Neural cell (in vitro differentiated cells): ENCODE measurements around the gene HNRNPM. TPM values are rescaled to one million over a fixed set of nuclear protein-coding genes. Genes with fewer than 3 reads are reported as not detected.

Experiments
- H2AFZ ChIP-seq: fragments of 200-600, 300-800 bp; sonication (generic), shearing (Covaris generic); 2 replicates; pipeline ENCODE4 v1.6.0; 2014; ENCODE audit warnings: low read depth, mild to moderate bottlenecking, antibody characterized with exemption, low read length, moderate library complexity
- H3F3A ChIP-seq: fragments of 200-600 bp; shearing (Covaris generic); 2 replicates; pipeline ENCODE4 v1.6.1; 2016; ENCODE audit warnings: mild to moderate bottlenecking, moderate library complexity, mixed read lengths, antibody characterized with exemption, low read length; ENCODE audit not compliant: insufficient read depth, poor library complexity, severe bottlenecking
- H3K27ac ChIP-seq: fragments of 200-600, 300-800 bp; sonication (generic), shearing (Covaris generic); 2 replicates; pipeline ENCODE4 v1.5.1; 2014; ENCODE audit warnings: mild to moderate bottlenecking, low read length, moderate library complexity
- H3K27me3 ChIP-seq: fragments of 300-800, 200-600 bp; sonication (generic), shearing (Covaris generic); 2 replicates; pipeline ENCODE4 v1.6.0; 2014; ENCODE audit warnings: mild to moderate bottlenecking, low read depth, low read length, moderate library complexity; ENCODE audit not compliant: insufficient read depth
- H3K36me3 ChIP-seq: fragments of 300-800, 200-600 bp; sonication (generic), shearing (Covaris generic); 2 replicates; pipeline ENCODE4 v1.5.1; 2014; ENCODE audit warnings: mild to moderate bottlenecking, antibody characterized with exemption, low read length, moderate library complexity; ENCODE audit not compliant: insufficient read depth
- H3K4me2 ChIP-seq: fragments of 300-800, 200-600 bp; sonication (generic), shearing (Covaris generic); 2 replicates; pipeline ENCODE4 v1.6.0; 2014; ENCODE audit warnings: mild to moderate bottlenecking, low read length
- H3K4me3 ChIP-seq: fragments of 300-800, 200-600 bp; sonication (generic), shearing (Covaris generic); 2 replicates; pipeline ENCODE4 v1.5.1; 2014; ENCODE audit warnings: mild to moderate bottlenecking, low read length, moderate library complexity
- H3K79me2 ChIP-seq: fragments of 200-600 bp; shearing (Covaris generic); replicated peaks from 2 replicates; pipeline ENCODE4 v1.6.0; 2014; ENCODE audit warnings: mild to moderate bottlenecking, low read length, moderate library complexity; ENCODE audit not compliant: insufficient read depth
- H3K9ac ChIP-seq: fragments of 300-800, 200-600 bp; sonication (generic), shearing (Covaris generic); 2 replicates; pipeline ENCODE4 v1.6.1; 2016; ENCODE audit warnings: mild to moderate bottlenecking, low read length, mixed read lengths
- H3K9me2 ChIP-seq: fragments of 200-600 bp; shearing (Covaris generic); 2 replicates; pipeline ENCODE4 v1.6.1; 2016; ENCODE audit warnings: mild to moderate bottlenecking, low read length, mixed read lengths; ENCODE audit not compliant: insufficient read depth
- H3K9me3 ChIP-seq: fragments of 200-600, 300-800 bp; sonication (generic), shearing (Covaris generic); 2 replicates; pipeline ENCODE4 v1.6.1; 2016; ENCODE audit warnings: mild to moderate bottlenecking, mixed run types, low read length, moderate library complexity, mixed read lengths
- H4K20me1 ChIP-seq: fragments of 200-600 bp; shearing (Covaris generic); 2 replicates; pipeline ENCODE4 v1.6.1; 2016; ENCODE audit warnings: mild to moderate bottlenecking, mixed run types; ENCODE audit not compliant: insufficient read depth
- EP300 ChIP-seq: fragments of 450-650 bp; conservative IDR thresholded peaks from 2 replicates; pipeline ENCODE4 v1.6.1; 2014; ENCODE audit warnings: antibody characterized with exemption, mild to moderate bottlenecking, moderate library complexity; ENCODE audit not compliant: poor library complexity, severe bottlenecking
- EZH2 ChIP-seq: fragments of 200-600, 300-800 bp; shearing (Covaris generic), sonication (generic); IDR thresholded peaks from 2 replicates; pipeline ENCODE4 v1.6.1; 2014; ENCODE audit warnings: antibody characterized with exemption, low read length, borderline replicate concordance, mild to moderate bottlenecking; ENCODE audit not compliant: insufficient read depth, poor library complexity, severe bottlenecking
- MXI1 ChIP-seq: fragments of 450-650 bp; conservative IDR thresholded peaks from 2 replicates; pipeline ENCODE4 v1.6.1; 2014; ENCODE audit warnings: antibody characterized with exemption, mild to moderate bottlenecking; ENCODE audit not compliant: poor library complexity, severe bottlenecking
- POLR2AphosphoS5 ChIP-seq: IDR thresholded peaks from 2 replicates; pipeline ENCODE4 v1.6.1; 2012
- RAD21 ChIP-seq: fragments of 450-650 bp; conservative IDR thresholded peaks from 2 replicates; pipeline ENCODE4 v1.6.1; 2014; ENCODE audit warnings: antibody characterized with exemption, mild to moderate bottlenecking, moderate library complexity
- SMC3 ChIP-seq: fragments of 450-650 bp; conservative IDR thresholded peaks from 2 replicates; pipeline ENCODE4 v1.6.1; 2014; ENCODE audit warnings: antibody characterized with exemption, mild to moderate bottlenecking, moderate library complexity; ENCODE audit not compliant: poor library complexity
- TAF1 ChIP-seq: IDR thresholded peaks from 2 replicates; pipeline ENCODE4 v1.6.1; 2012; ENCODE audit warnings: low read depth
- polyA plus RNA-seq: library from polyadenylated mRNA; depleted of rRNA; stranded (reverse); fragments of >200 nt; gene quantifications from 2 replicates; pipeline ENCODE4 v1.2.3, GENCODE V29; 2014
- TF ChIP-seq, protein P1 (sequence below): fragments of 450-650 bp; IDR thresholded peaks from 2 replicates; pipeline ENCODE4 v1.5.1; 2014; ENCODE audit warnings: antibody characterized with exemption, mild to moderate bottlenecking, moderate library complexity; ENCODE audit not compliant: poor library complexity, severe bottlenecking
- TF ChIP-seq, protein P2 (sequence below): IDR thresholded peaks from 2 replicates; pipeline ENCODE4 v1.6.1; 2012; ENCODE audit warnings: borderline replicate concordance

Gene HNRNPM
- polyA plus RNA-seq, 1 donor from 2014 or later: 91.7 TPM

DNA sequence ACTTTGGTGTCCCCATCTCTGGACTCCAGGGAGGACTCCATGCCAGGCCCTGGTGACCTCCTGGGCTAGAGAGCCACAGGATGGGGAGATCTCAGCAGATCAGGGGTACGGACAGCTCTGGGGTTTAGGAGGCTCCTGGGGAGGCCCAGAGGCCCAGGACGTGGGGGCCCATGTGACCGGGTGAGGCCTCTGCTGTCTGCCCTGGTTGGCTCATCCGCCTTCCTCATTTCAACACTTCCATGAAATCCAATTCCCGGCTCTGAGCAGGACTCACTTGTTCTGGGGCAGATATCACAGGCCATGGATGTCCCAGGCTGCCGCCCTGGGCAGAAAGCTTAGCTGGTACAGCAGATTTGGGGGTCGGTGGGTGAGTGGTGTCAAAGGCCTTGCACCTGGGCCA, 58.7 kb downstream of the HNRNPM start:
- Histone ChIP-seq H2AFZ (no peak overlapping the region), H3K27ac (no peak overlapping the region), H4K20me1 (no peaks in the 10 kb centered on the region), H3K27me3 (no peaks in the 10 kb centered on the region), H3K36me3 (no peaks in the 10 kb centered on the region), H3K4me3 (no peak overlapping the region), H3F3A (no peaks in the 10 kb centered on the region), H3K79me2 (no peaks in the 10 kb centered on the region), H3K9ac (no peak overlapping the region), H3K4me2 (no peak overlapping the region), H3K9me2 (no peaks in the 10 kb centered on the region), H3K9me3 (no peaks in the 10 kb centered on the region)
- TF ChIP-seq RAD21 (no peak), EP300 (no peak), MXI1 (no peak), EZH2 (no peak), SMC3 (no peak), POLR2AphosphoS5 (no peak), TAF1 (no peak)
- TF ChIP-seq, protein P1, sequence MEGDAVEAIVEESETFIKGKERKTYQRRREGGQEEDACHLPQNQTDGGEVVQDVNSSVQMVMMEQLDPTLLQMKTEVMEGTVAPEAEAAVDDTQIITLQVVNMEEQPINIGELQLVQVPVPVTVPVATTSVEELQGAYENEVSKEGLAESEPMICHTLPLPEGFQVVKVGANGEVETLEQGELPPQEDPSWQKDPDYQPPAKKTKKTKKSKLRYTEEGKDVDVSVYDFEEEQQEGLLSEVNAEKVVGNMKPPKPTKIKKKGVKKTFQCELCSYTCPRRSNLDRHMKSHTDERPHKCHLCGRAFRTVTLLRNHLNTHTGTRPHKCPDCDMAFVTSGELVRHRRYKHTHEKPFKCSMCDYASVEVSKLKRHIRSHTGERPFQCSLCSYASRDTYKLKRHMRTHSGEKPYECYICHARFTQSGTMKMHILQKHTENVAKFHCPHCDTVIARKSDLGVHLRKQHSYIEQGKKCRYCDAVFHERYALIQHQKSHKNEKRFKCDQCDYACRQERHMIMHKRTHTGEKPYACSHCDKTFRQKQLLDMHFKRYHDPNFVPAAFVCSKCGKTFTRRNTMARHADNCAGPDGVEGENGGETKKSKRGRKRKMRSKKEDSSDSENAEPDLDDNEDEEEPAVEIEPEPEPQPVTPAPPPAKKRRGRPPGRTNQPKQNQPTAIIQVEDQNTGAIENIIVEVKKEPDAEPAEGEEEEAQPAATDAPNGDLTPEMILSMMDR: no peak
- TF ChIP-seq, protein P2, sequence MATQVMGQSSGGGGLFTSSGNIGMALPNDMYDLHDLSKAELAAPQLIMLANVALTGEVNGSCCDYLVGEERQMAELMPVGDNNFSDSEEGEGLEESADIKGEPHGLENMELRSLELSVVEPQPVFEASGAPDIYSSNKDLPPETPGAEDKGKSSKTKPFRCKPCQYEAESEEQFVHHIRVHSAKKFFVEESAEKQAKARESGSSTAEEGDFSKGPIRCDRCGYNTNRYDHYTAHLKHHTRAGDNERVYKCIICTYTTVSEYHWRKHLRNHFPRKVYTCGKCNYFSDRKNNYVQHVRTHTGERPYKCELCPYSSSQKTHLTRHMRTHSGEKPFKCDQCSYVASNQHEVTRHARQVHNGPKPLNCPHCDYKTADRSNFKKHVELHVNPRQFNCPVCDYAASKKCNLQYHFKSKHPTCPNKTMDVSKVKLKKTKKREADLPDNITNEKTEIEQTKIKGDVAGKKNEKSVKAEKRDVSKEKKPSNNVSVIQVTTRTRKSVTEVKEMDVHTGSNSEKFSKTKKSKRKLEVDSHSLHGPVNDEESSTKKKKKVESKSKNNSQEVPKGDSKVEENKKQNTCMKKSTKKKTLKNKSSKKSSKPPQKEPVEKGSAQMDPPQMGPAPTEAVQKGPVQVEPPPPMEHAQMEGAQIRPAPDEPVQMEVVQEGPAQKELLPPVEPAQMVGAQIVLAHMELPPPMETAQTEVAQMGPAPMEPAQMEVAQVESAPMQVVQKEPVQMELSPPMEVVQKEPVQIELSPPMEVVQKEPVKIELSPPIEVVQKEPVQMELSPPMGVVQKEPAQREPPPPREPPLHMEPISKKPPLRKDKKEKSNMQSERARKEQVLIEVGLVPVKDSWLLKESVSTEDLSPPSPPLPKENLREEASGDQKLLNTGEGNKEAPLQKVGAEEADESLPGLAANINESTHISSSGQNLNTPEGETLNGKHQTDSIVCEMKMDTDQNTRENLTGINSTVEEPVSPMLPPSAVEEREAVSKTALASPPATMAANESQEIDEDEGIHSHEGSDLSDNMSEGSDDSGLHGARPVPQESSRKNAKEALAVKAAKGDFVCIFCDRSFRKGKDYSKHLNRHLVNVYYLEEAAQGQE: no peak

DNA sequence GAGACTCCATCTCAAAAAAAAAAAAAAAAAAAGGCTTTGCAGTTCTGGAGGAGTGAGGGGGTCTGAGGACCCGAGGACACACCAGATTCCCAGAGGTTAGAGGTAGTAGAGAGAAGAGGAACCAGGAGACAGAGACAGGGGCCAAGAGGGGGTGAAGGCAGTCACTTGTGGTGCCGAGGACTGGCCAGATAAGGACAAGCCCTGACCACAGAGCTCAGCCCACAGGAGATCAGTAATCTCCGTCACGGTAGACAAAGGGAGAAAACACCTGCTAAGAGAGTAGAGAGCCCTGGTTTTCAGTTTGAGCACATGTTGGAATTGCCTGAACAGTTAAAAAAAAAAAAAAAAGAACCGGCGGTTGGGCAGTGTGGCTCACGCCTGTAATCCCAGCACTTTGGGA, 59.4 kb downstream of the HNRNPM start:
- Histone ChIP-seq H3K27me3 (no peaks in the 10 kb centered on the region), H4K20me1 (no peaks in the 10 kb centered on the region), H3K36me3 (no peaks in the 10 kb centered on the region), H3K4me3 (no peak overlapping the region), H3K79me2 (no peaks in the 10 kb centered on the region), H3F3A (no peaks in the 10 kb centered on the region), H3K4me2 (no peak overlapping the region), H3K9me3 (no peaks in the 10 kb centered on the region), H3K9me2 (no peaks in the 10 kb centered on the region), H3K27ac (no peak overlapping the region), H2AFZ (no peak overlapping the region), H3K9ac (no peak overlapping the region)
- TF ChIP-seq TAF1 (no peak), RAD21 (no peak), EZH2 (no peak), EP300 (no peak), SMC3 (no peak)
- TF ChIP-seq, protein P2: no peak
